Measurements from ENCODE around the gene ENOX2.
"Not testable (repeated sequence)": the region's sequence is repeated elsewhere in the genome, so short reads cannot be mapped to it uniquely, and the experiment has no call there.

ENOX2 gene

DNA sequence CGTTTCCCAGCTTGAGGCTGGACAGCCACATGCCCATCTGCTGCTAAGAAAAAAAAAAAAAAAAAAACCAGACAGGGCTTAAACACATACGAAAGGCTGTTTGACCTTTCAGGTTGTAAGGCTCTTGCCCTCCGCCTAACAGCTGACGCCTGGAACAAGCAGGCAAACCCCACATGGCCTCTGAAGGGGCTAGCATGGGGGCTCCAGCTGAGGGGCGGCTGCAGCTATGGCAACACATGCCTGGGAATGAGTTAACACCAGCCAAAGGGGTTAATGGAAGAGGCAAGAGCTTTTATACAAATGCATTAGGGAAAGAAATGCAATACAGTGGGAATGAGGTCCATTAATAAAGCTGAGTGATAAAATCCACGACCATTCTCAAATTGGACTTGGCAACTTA, 183.6 kb downstream of the ENOX2 start:
- Mint-ChIP-seq H3K27ac (no peak overlapping the region), H3K9me3 (no peaks in the 10 kb centered on the region), H3K4me1 (ENCODE audit: low read depth) (no peaks in the 10 kb centered on the region), H3K27me3 (no peaks in the 10 kb centered on the region), H3K4me3 (no peak overlapping the region), H3K36me3 (ENCODE audit: low read depth) (no peaks in the 10 kb centered on the region)

DNA sequence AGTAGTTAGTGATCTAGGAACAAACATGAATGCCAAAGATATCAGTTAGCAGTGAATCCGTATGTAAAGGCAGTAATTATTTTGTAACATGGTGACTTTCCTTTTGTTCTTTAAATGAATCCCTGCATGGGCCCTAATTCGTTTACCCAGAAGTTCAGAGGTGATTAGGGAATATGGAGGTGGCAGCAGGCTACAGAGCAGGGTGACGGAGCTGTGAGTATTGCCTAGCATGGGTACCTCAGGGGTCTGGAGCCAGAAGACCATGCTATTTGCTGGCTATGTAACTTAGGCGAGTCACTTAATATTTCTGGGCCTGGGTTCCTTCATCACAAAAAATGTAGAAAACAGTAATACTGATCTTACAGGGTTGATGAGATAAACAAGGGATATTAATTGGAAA, 184.9 kb downstream of the ENOX2 start:
- Mint-ChIP-seq H3K4me1 (ENCODE audit: low read depth) (no peaks in the 10 kb centered on the region), H3K9me3 (no peaks in the 10 kb centered on the region), H3K27ac (no peak overlapping the region), H3K4me3 (no peak overlapping the region), H3K27me3 (no peaks in the 10 kb centered on the region), H3K36me3 (ENCODE audit: low read depth) (no peaks in the 10 kb centered on the region)

DNA sequence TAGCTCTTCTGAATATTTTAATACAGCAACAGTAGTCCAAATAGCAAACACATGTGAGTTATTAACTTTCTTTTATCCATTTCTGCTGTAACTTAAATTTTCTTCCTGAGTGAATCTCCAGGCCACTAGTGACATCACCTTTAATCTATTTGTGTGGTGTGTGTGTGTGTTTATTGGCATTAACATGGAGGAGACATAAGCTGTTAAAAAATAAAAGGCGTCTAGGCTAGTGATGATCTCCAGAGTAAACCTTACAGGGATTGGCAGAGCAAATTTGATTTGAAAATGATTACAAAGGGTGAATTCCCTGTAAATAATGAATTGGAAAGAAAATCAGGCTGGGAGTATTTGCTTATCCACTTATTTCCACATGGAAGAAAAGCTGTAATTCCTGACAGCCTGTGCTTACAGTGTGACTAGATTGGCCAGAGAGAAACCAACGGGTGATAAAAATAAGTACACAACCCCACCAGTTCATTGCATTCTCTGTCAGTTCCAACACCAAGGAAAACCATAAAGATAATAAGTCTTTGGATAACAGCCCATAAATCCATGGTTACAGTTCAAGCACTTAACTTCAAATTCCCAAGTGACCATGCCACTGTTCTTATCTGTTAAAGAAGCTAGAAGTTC, 186.1 kb downstream of the ENOX2 start:
- H3K4me3 Mint-ChIP-seq = no peak overlapping the region
- no peaks in the 10 kb centered on the region for H3K27me3 Mint-ChIP-seq
- H3K27ac Mint-ChIP-seq = no peak overlapping the region
- no peaks in the 10 kb centered on the region for H3K4me1 Mint-ChIP-seq (ENCODE audit: low read depth)
- H3K36me3 Mint-ChIP-seq (ENCODE audit: low read depth) = no peaks in the 10 kb centered on the region
- H3K9me3 Mint-ChIP-seq = no peaks in the 10 kb centered on the region

- H3K4me3 Mint-ChIP-seq = no peak overlapping the region
- H3K4me1 Mint-ChIP-seq (ENCODE audit: low read depth) = no peaks in the 10 kb centered on the region
- no peaks in the 10 kb centered on the region for H3K27me3 Mint-ChIP-seq
- H3K9me3 Mint-ChIP-seq = no peaks in the 10 kb centered on the region
- no peaks in the 10 kb centered on the region for H3K36me3 Mint-ChIP-seq (ENCODE audit: low read depth)
- H3K27ac Mint-ChIP-seq = no peak overlapping the region
Observed at GRCh38 chrX:130716346-130716745, 186.7 kb downstream of the ENOX2 start.

GRCh38 chrX:130715299-130715698, 187.7 kb downstream of the ENOX2 start:
- H3K9me3 Mint-ChIP-seq = no peaks in the 10 kb centered on the region
- no peaks in the 10 kb centered on the region for H3K27me3 Mint-ChIP-seq
- H3K27ac Mint-ChIP-seq = no peak overlapping the region
- H3K36me3 Mint-ChIP-seq (ENCODE audit: low read depth) = no peaks in the 10 kb centered on the region
- H3K4me3 Mint-ChIP-seq = no peak overlapping the region
- H3K4me1 Mint-ChIP-seq (ENCODE audit: low read depth) = no peaks in the 10 kb centered on the region

GRCh38 chrX:130714665-130715064, 188.3 kb downstream of the ENOX2 start:
- H3K9me3 Mint-ChIP-seq = no peaks in the 10 kb centered on the region
- no peaks in the 10 kb centered on the region for H3K27me3 Mint-ChIP-seq
- H3K27ac Mint-ChIP-seq = no peak overlapping the region
- H3K4me3 Mint-ChIP-seq = no peak overlapping the region
- no peaks in the 10 kb centered on the region for H3K36me3 Mint-ChIP-seq (ENCODE audit: low read depth)
- no peaks in the 10 kb centered on the region for H3K4me1 Mint-ChIP-seq (ENCODE audit: low read depth)

DNA sequence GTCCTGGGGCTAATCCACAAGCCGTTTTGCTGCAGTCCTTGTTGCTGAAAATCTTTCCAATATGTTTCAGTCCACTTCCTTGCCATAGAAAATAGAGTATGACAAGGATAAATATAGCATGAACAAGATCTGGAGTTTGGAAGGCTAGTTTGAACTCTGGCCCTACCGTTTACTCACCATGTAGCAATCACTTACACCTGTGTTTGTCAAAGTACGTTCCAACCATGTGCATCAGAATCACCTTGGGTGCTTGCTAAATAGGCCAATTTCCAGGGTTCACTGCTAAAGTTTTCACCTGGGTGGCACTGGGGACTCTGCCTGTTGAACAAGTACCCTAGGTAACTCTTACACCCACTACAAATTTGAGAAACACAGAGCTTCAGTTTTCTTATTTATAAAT, 188.9 kb downstream of the ENOX2 start:
- H3K27ac Mint-ChIP-seq = no peak overlapping the region
- no peaks in the 10 kb centered on the region for H3K36me3 Mint-ChIP-seq (ENCODE audit: low read depth)
- no peaks in the 10 kb centered on the region for H3K27me3 Mint-ChIP-seq
- H3K9me3 Mint-ChIP-seq = no peaks in the 10 kb centered on the region
- no peak overlapping the region for H3K4me3 Mint-ChIP-seq
- H3K4me1 Mint-ChIP-seq (ENCODE audit: low read depth) = no peaks in the 10 kb centered on the region

DNA sequence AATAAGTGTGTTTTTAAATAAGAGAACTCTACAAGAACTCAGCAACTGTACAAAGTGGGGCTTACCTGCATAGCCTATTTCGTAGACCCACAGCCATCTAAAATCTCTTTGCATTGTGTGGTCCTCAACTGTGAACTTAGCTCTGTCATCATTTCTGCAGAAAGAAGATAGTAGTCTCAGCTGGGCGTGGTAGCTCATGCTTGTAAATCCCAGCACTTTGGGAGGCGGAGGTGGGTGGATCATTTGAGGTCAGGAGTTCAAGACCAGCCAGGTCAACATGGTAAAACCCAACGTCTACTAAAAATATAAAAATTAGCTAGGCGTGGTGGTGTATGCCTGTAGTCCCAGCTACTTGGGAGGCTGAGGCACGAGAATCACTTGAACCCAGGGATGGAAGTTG, 193.8 kb downstream of the ENOX2 start:
- not testable (repeated sequence) for H3K9me3 Mint-ChIP-seq; H3K27ac Mint-ChIP-seq; H3K27me3 Mint-ChIP-seq; H3K4me3 Mint-ChIP-seq; H3K4me1 Mint-ChIP-seq (ENCODE audit: low read depth); H3K36me3 Mint-ChIP-seq (ENCODE audit: low read depth)

GRCh38 chrX:130705591-130705990, 197.4 kb downstream of the ENOX2 start:
- no peaks in the 10 kb centered on the region for H3K9me3 Mint-ChIP-seq
- H3K36me3 Mint-ChIP-seq (ENCODE audit: low read depth) = no peaks in the 10 kb centered on the region
- H3K4me1 Mint-ChIP-seq (ENCODE audit: low read depth) = no peaks in the 10 kb centered on the region
- no peaks in the 10 kb centered on the region for H3K27me3 Mint-ChIP-seq
- H3K4me3 Mint-ChIP-seq = no peak overlapping the region
- no peak overlapping the region for H3K27ac Mint-ChIP-seq

- Mint-ChIP-seq H3K4me3 (no peak overlapping the region), H3K36me3 (ENCODE audit: low read depth) (no peaks in the 10 kb centered on the region), H3K9me3 (no peaks in the 10 kb centered on the region), H3K27me3 (no peaks in the 10 kb centered on the region), H3K4me1 (ENCODE audit: low read depth) (no peaks in the 10 kb centered on the region), H3K27ac (no peak overlapping the region)
Observed at GRCh38 chrX:130704053-130705038, 198.7 kb downstream of the ENOX2 start.

GRCh38 chrX:130702867-130703707, 199.9 kb downstream of the ENOX2 start:
- Mint-ChIP-seq H3K4me1 (ENCODE audit: low read depth) (no peaks in the 10 kb centered on the region), H3K27me3 (no peaks in the 10 kb centered on the region), H3K27ac (no peak overlapping the region), H3K4me3 (no peak overlapping the region), H3K36me3 (ENCODE audit: low read depth) (no peaks in the 10 kb centered on the region), H3K9me3 (no peaks in the 10 kb centered on the region)

- H3K4me1 Mint-ChIP-seq (ENCODE audit: low read depth) = no peaks in the 10 kb centered on the region
- H3K36me3 Mint-ChIP-seq (ENCODE audit: low read depth) = no peaks in the 10 kb centered on the region
- no peaks in the 10 kb centered on the region for H3K27me3 Mint-ChIP-seq
- no peak overlapping the region for H3K4me3 Mint-ChIP-seq
- no peaks in the 10 kb centered on the region for H3K9me3 Mint-ChIP-seq
- no peak overlapping the region for H3K27ac Mint-ChIP-seq
Observed at GRCh38 chrX:130700629-130701028, 202.4 kb downstream of the ENOX2 start.

GRCh38 chrX:130699618-130700017, 203.4 kb downstream of the ENOX2 start:
- Mint-ChIP-seq H3K27ac (no peak overlapping the region), H3K9me3 (no peaks in the 10 kb centered on the region), H3K36me3 (ENCODE audit: low read depth) (no peaks in the 10 kb centered on the region), H3K4me3 (no peak overlapping the region), H3K27me3 (no peaks in the 10 kb centered on the region), H3K4me1 (ENCODE audit: low read depth) (no peaks in the 10 kb centered on the region)

- Mint-ChIP-seq H3K4me3 (no peak overlapping the region), H3K27me3 (no peaks in the 10 kb centered on the region), H3K9me3 (no peaks in the 10 kb centered on the region), H3K36me3 (ENCODE audit: low read depth) (no peaks in the 10 kb centered on the region), H3K27ac (no peak overlapping the region), H3K4me1 (ENCODE audit: low read depth) (no peaks in the 10 kb centered on the region)
Observed at GRCh38 chrX:130696542-130696941, 206.5 kb downstream of the ENOX2 start.

GRCh38 chrX:130695931-130696330, 207.1 kb downstream of the ENOX2 start:
- H3K4me3 Mint-ChIP-seq = no peak overlapping the region

More at GRCh38 chrX:130695931-130696330, 207.1 kb downstream of the ENOX2 start:
- H3K4me1 Mint-ChIP-seq (ENCODE audit: low read depth) = no peaks in the 10 kb centered on the region
- H3K36me3 Mint-ChIP-seq (ENCODE audit: low read depth) = no peaks in the 10 kb centered on the region
- H3K27me3 Mint-ChIP-seq = no peaks in the 10 kb centered on the region
- H3K27ac Mint-ChIP-seq = no peak overlapping the region
- no peaks in the 10 kb centered on the region for H3K9me3 Mint-ChIP-seq
